NT2/D1 (cell line): ENCODE results near the gene CTIF.

Experiments used
- SUZ12 ChIP-seq: IDR thresholded peaks from 2 replicates; pipeline ENCODE4 v1.6.1; 2011; ENCODE audit not compliant: insufficient read length, insufficient read depth; ENCODE audit errors: extremely low read depth
- YY1 ChIP-seq: IDR thresholded peaks from 2 replicates; pipeline ENCODE4 v1.6.1; 2011; ENCODE audit not compliant: insufficient read length, insufficient read depth
- ZNF274 ChIP-seq: IDR thresholded peaks from 2 replicates; pipeline ENCODE4 v1.6.1; 2011; ENCODE audit warnings: mild to moderate bottlenecking, low read depth, low read length

DNA sequence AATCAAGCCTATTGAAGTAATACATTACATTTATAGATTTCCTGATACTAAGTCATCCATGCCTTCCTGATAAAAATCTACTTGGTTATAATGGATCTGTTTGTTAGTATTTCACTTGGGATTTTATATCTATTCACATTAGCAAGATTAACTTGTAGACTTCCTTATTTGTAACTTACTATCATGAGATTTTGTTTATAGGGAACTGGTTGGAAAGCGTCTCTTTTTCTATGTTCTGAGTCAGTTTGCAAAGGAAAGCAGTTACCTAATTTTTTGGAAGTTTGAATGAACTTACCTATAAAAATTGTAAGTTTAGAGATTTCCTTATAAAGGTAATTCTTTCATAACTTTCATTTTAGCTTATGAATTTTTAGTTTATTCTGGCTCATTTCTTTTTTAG, 270.5 kb downstream of the CTIF start:
- TF ChIP-seq ZNF274 (no peak), YY1 (no peak), SUZ12 (no peak)
